Hippocampal formation (tissue), 2 donors: ENCODE results near the gene AHDC1.
"Not testable (repeated sequence)": the region's sequence is repeated elsewhere in the genome, so short reads cannot be mapped to it uniquely, and the experiment has no call there.

Source experiments
- DNase-seq, 2 donors: peaks; one replicate each; lab custom pipeline; 2025; lab: John Stamatoyannopoulos, UW

AHDC1 gene

GRCh38 chr1:27513528-27513927, 90.4 kb downstream of the AHDC1 start:
- no peak for DNase-seq

GRCh38 chr1:27509127-27510080, 94.5 kb downstream of the AHDC1 start:
- DNase-seq = no peak

- no peak for DNase-seq
Observed at GRCh38 chr1:27507960-27508665, 95.8 kb downstream of the AHDC1 start.

GRCh38 chr1:27506703-27507102, 97.2 kb downstream of the AHDC1 start:
- no peak for DNase-seq

- DNase-seq = no peak
Observed at GRCh38 chr1:27505420-27505680, 98.6 kb downstream of the AHDC1 start.

GRCh38 chr1:27504588-27505419, 99.1 kb downstream of the AHDC1 start:
- peak; percentile 85 to 95 for DNase-seq

GRCh38 chr1:27503844-27504587, 99.9 kb downstream of the AHDC1 start:
- peak in 1 of 2 donors; percentile 55 for DNase-seq

- no peak for DNase-seq
Observed at GRCh38 chr1:27503033-27503432, 100.9 kb downstream of the AHDC1 start.

GRCh38 chr1:27501159-27501558, 102.8 kb downstream of the AHDC1 start:
- DNase-seq = not testable (repeated sequence)

GRCh38 chr1:27499142-27499541, 104.8 kb downstream of the AHDC1 start:
- DNase-seq = no peak

- no peak for DNase-seq
Observed at GRCh38 chr1:27496604-27497155, 107.3 kb downstream of the AHDC1 start.

- DNase-seq = no peak
Observed at GRCh38 chr1:27492796-27493195, 111.1 kb downstream of the AHDC1 start.

- DNase-seq = peak; percentile 41 to 72
Observed at GRCh38 chr1:27491748-27492700, 111.9 kb downstream of the AHDC1 start.

GRCh38 chr1:27489973-27490741, 113.8 kb downstream of the AHDC1 start, which contains the start of gene WASF2:
TSS of gene WASF2 (minus strand) at chr1:27490167. CDS start at chr1:27428890, 61,277 bp downstream.
- DNase-seq = peak; percentile 97 to 98

GRCh38 chr1:27489501-27489972, 114.4 kb downstream of the AHDC1 start:
- no peak for DNase-seq

GRCh38 chr1:27487966-27488884, 115.7 kb downstream of the AHDC1 start:
- DNase-seq = peak in 1 of 2 donors; percentile 11

GRCh38 chr1:27485363-27485762, 118.6 kb downstream of the AHDC1 start:
- no peak for DNase-seq
